Activated effector memory CD4-positive, alpha-beta T cell treated with Interleukin-2 at 50 U/mL for 16 hours (primary cell): ENCODE results near the gene TIFAB.

Source experiments
- DNase-seq: peaks from one replicate; pipeline ENCODE4 v3.0.0-alpha.2; 2020

Gene TIFAB

DNA sequence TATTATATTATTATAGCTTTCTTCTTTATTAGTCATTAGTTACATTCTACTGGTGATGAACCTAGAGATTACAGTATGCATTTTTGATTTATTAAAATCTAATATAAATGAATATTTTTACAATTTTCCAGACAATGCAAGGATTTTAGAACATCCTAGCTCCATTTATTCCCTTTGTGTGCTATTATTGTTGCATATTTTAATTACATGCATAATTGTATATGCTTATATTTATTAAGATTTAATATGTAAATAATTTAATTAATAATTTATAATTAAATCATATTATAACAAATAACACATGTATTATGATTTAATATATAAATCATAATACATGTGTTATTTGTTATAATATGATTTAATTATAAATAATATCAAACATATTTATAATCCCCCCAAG, 29.7 kb downstream of the TIFAB start:
- no peak for DNase-seq

GRCh38 chr5:135417083-135417482, 35.1 kb downstream of the TIFAB start:
- no peak for DNase-seq

DNA sequence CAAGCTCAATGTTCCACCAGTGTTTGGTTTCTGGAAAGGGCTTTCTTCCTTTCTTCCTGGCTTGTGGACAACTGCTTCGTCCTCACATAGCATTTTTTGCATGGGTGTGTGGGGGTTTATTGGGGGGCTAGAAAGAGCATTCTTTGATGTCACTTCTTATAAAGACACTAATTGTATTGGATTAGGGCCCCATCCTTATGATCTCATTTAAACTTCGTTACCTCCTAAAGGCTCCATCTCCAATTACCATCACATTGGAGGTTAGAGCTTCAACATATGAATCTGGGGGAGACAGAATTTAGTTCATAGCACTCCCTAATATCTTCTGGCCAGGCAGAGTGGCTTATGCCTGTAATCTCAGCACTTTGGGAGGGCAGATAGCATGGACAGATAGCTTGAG, 47.1 kb downstream of the TIFAB start:
- no peak for DNase-seq

- no peak for DNase-seq
These were observed 50.1 kb downstream of the TIFAB start for GRCh38 chr5:135402031-135402430.

GRCh38 chr5:135400866-135401265, 51.3 kb downstream of the TIFAB start:
- no peak for DNase-seq

DNA sequence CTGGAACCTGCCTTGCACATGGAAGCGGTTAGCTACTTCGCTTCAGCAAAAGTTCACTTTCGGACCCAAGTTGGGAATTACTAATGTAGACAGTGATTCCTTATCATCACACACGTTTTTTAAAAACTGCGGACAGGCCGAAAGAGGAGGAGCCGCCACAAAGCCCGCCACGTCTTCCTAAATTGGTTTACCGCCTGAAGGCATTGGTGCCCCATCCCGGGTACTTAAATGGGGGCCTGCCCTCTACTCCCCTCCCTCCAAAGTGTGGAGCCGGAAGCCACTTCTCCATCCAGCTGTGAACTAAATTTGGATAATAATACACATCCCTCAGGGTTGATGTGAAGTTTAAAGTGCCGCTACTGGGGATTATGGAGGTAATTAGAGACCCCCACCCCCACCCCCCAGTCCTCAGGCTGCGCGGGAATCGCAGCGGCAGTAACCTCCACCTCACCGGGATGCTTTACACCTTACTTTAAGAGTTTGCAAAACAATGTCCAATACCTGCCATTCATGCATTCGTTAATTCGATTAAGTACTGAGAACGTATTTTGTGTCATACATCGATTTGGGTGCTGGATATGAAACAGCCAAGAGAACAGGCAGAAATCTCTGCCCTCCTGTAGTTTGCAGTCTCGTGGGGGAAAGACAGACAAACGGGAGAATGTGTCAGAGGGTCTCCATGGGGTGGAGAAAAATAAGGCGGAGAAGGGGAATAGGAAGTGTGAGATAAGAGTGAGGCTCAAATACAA, 52.2 kb downstream of the TIFAB start:
- no peak for DNase-seq

- peak; percentile 71 for DNase-seq
These were observed 53.0 kb downstream of the TIFAB start, which contains the start of gene MACROH2A1 for GRCh38 chr5:135398855-135399793. Gene MACROH2A1, minus strand, starts transcription at chr5:135399231. Its CDS starts 10,138 bp downstream, at chr5:135389093.

GRCh38 chr5:135398160-135398854, 53.8 kb downstream of the TIFAB start:
- DNase-seq = peak; percentile 36
